Measurements from ENCODE around the gene VDAC2.

The VDAC2 gene

GRCh38 chr10:75266945-75267344, 56.3 kb downstream of the VDAC2 start:
- DNase-seq (ENCODE audit: insufficient read length, low spot score) (no peak), FAIRE-seq (no peak)
- no peak for TF ChIP-seq POLR2AphosphoS5 (IDR thresholded peaks at IDR 0.05; ENCODE audit: low read depth, low read length)
- no peak for TF ChIP-seq PAX5 (IDR thresholded peaks at IDR 0.05; ENCODE audit: insufficient read depth, low read length, severe bottlenecking)
- no peak for TF ChIP-seq TAF1 (IDR thresholded peaks at IDR 0.05; ENCODE audit: low read depth, low read length)
- no peak for TF ChIP-seq SPI1 (IDR thresholded peaks at IDR 0.05; ENCODE audit: low read depth, low read length)
- TF ChIP-seq POU2F2 (IDR thresholded peaks at IDR 0.05; ENCODE audit: low read depth, low read length), result no peak
- TF ChIP-seq POLR2A (IDR thresholded peaks at IDR 0.05; ENCODE audit: low read depth, low read length), result no peak

GRCh38 chr10:75269605-75270004, 59.0 kb downstream of the VDAC2 start:
- TF ChIP-seq PAX5 (IDR thresholded peaks at IDR 0.05; ENCODE audit: insufficient read depth, low read length, severe bottlenecking) (no peak), POLR2AphosphoS5 (IDR thresholded peaks at IDR 0.05; ENCODE audit: low read depth, low read length) (no peak), TAF1 (IDR thresholded peaks at IDR 0.05; ENCODE audit: low read depth, low read length) (no peak), POLR2A (IDR thresholded peaks at IDR 0.05; ENCODE audit: low read depth, low read length) (no peak), POU2F2 (IDR thresholded peaks at IDR 0.05; ENCODE audit: low read depth, low read length) (no peak), SPI1 (IDR thresholded peaks at IDR 0.05; ENCODE audit: low read depth, low read length) (no peak)
- DNase-seq (ENCODE audit: insufficient read length, low spot score) (no peak), FAIRE-seq (no peak)

GRCh38 chr10:75272094-75272493, 61.5 kb downstream of the VDAC2 start:
- no peak for FAIRE-seq
- TF ChIP-seq SPI1 (IDR thresholded peaks at IDR 0.05; ENCODE audit: low read depth, low read length) (no peak), PAX5 (IDR thresholded peaks at IDR 0.05; ENCODE audit: insufficient read depth, low read length, severe bottlenecking) (no peak), TAF1 (IDR thresholded peaks at IDR 0.05; ENCODE audit: low read depth, low read length) (no peak), POLR2AphosphoS5 (IDR thresholded peaks at IDR 0.05; ENCODE audit: low read depth, low read length) (no peak), POU2F2 (IDR thresholded peaks at IDR 0.05; ENCODE audit: low read depth, low read length) (no peak), POLR2A (IDR thresholded peaks at IDR 0.05; ENCODE audit: low read depth, low read length) (no peak)
- no peak for DNase-seq (ENCODE audit: insufficient read length, low spot score)

DNA sequence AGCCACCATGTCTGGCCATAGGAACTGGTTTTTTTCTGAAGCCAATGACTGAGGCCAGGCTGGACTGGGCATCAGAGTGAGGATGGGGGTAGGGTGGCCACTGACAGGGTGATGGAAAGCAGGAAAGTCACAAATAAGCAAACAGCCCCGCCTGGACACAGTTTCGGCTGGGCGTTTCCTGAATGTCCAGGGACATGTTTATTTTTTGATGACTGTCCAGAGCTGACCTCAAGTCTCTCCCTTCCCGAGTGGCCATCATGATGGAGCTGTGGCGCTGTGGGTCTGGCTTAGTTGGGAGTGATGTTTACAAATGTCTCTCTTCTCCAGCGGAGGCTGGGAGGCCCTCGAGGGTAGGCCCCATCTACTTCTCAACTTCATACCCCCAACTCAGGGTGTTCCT, 62.3 kb downstream of the VDAC2 start:
- no peak for FAIRE-seq
- DNase-seq (ENCODE audit: insufficient read length, low spot score), result no peak
- TF ChIP-seq POU2F2 (IDR thresholded peaks at IDR 0.05; ENCODE audit: low read depth, low read length), result no peak
- no peak for TF ChIP-seq POLR2AphosphoS5 (IDR thresholded peaks at IDR 0.05; ENCODE audit: low read depth, low read length)

DNA sequence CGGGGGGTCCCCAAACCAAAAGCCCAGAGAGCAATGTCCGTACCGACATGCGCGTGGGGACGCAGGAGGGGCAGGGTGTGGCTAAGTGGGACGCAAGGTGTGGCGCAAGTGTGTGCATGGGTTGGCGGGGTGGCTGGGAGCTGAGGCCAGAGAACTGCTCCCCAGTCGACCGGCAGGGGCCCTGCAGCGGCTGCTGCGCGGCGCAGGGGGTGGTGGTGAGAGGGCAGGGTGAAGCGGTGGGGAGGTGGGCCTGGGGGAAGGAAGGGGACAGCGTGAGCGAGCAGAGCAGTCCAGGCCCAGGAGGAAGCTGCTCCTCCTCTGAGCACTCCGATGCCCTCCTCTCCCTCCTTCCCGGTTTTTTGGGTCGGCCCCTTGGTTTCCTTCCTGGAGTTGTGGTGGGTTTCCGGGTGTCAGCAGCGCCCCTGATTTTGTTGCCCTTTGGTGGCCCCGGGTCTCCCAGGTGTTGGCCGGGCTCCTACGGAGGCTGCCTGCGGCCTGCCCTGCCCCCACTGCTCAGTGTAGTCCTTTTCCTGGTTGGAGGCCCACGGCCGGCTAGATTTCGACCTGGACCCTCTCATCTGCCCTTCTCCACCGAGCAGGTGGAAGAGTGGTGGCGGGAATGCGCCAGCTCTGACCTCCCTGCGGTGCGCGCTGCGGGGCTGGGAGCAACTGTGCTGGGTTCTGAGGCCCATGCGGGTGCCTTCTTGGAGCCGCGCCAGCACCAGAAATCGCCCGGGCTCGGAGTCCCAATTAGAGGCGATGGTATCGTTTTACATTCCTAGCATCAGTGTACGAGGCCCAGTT, 65.7 kb downstream of the VDAC2 start:
- FAIRE-seq (no peak), DNase-seq (ENCODE audit: insufficient read length, low spot score) (no peak)
- no peak for TF ChIP-seq TAF1 (IDR thresholded peaks at IDR 0.05; ENCODE audit: low read depth, low read length)
- TF ChIP-seq POU2F2 (IDR thresholded peaks at IDR 0.05; ENCODE audit: low read depth, low read length), result no peak
- TF ChIP-seq PAX5 (IDR thresholded peaks at IDR 0.05; ENCODE audit: insufficient read depth, low read length, severe bottlenecking), result no peak
- no peak for TF ChIP-seq POLR2A (IDR thresholded peaks at IDR 0.05; ENCODE audit: low read depth, low read length)
- no peak for TF ChIP-seq SPI1 (IDR thresholded peaks at IDR 0.05; ENCODE audit: low read depth, low read length)
- TF ChIP-seq POLR2AphosphoS5 (IDR thresholded peaks at IDR 0.05; ENCODE audit: low read depth, low read length), result no peak

DNA sequence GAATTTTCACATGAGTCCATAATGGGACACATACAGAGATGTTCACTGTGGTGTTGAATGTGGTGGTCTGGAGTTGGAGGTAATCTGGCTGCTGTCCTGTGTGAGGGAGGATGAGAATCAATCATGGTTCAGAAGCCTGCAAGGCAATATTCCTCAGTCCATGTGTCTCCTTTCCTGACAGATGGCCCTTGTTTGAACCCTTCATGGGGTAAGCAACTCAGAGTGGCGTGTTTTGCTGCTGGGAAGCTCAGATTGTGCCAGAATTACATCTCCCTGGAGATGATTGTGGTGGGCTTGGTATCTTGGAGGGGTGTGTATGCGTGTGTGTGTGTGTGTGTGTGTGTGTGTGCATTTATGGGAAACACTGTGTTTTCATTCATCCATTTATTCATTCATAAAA, 69.6 kb downstream of the VDAC2 start:
- FAIRE-seq, result peak; percentile 26
- TF ChIP-seq SPI1 (IDR thresholded peaks at IDR 0.05; ENCODE audit: low read depth, low read length), result no peak
- TF ChIP-seq POLR2AphosphoS5 (IDR thresholded peaks at IDR 0.05; ENCODE audit: low read depth, low read length), result no peak
- no peak for TF ChIP-seq POLR2A (IDR thresholded peaks at IDR 0.05; ENCODE audit: low read depth, low read length)
- TF ChIP-seq PAX5 (IDR thresholded peaks at IDR 0.05; ENCODE audit: insufficient read depth, low read length, severe bottlenecking), result no peak
- no peak for TF ChIP-seq POU2F2 (IDR thresholded peaks at IDR 0.05; ENCODE audit: low read depth, low read length)
- no peak for TF ChIP-seq TAF1 (IDR thresholded peaks at IDR 0.05; ENCODE audit: low read depth, low read length)
- DNase-seq (ENCODE audit: insufficient read length, low spot score), result no peak

Data from GM12891 (cell line).